Activated B cell treated with CpG ODN at 0.5 μM for 24 hours (primary cell): Measurements from ENCODE around the gene FSTL4. TPM values are rescaled to one million over a fixed set of nuclear protein-coding genes. Genes with fewer than 3 reads are reported as not detected.

Experiments
- ATAC-seq: fragments of 200-7000 bp; cut with Tn5 transposase; one replicate; pipeline ENCODE4 v1.10.0; 2021; ENCODE audit warnings: low read depth, mild to moderate bottlenecking, moderate library complexity
- CTCF ChIA-PET: fragments of 350-600 bp; sonication (Branson Sonifier 250); formaldehyde crosslinking; loops from one replicate; lab custom pipeline; 2021; ENCODE audit warnings: antibody characterized with exemption; lab: Charles Lee
- POLR2A ChIA-PET: fragments of 350-600 bp; sonication (Branson Sonifier 250); formaldehyde crosslinking; loops from one replicate; lab custom pipeline; 2021; ENCODE audit warnings: antibody characterized with exemption; lab: Charles Lee
- DNase-seq: peaks from one replicate; pipeline ENCODE4 v3.0.0; 2022
- H3K27ac Mint-ChIP-seq: one replicate; pipeline ENCODE4 v1.8.0; 2020; ENCODE audit warnings: mixed read lengths
- H3K27me3 Mint-ChIP-seq: one replicate; pipeline ENCODE4 v1.8.0; 2021; ENCODE audit warnings: mixed read lengths
- H3K36me3 Mint-ChIP-seq: one replicate; pipeline ENCODE4 v1.8.0; 2021; ENCODE audit warnings: low read depth, mixed read lengths
- H3K4me1 Mint-ChIP-seq: one replicate; pipeline ENCODE4 v1.8.0; 2021; ENCODE audit warnings: mixed read lengths
- H3K4me3 Mint-ChIP-seq: one replicate; pipeline ENCODE4 v1.8.0; 2020; ENCODE audit warnings: mild to moderate bottlenecking, mixed read lengths
- H3K9me3 Mint-ChIP-seq: one replicate; pipeline ENCODE4 v1.8.0; 2020; ENCODE audit warnings: mixed read lengths
- CTCF ChIP-seq: fragments of 200-600 bp; IDR thresholded peaks from one replicate; pipeline ENCODE4 v1.8.0; 2022; ENCODE audit warnings: antibody characterized with exemption, mild to moderate bottlenecking
- intact Hi-C: fragments of 100-400 bp; cut with micrococcal nuclease; formaldehyde crosslinking; loops from one replicate; pipeline ENCODE4 v1.15.1; 2024
- total RNA-seq: library from RNA; stranded (reverse); gene quantifications from 2 replicates; pipeline ENCODE4 v1.2.3, GENCODE V29; 2022

Gene FSTL4
- total RNA-seq, 1 donor from 2014 or later = 1.7 TPM

GRCh38 chr5:133441166-133441815, 171.1 kb downstream of the FSTL4 start:
- no peaks in the 10 kb centered on the region for H3K9me3 Mint-ChIP-seq
- DNase-seq (no peak), ATAC-seq (no peak)
- no peaks in the 10 kb centered on the region for H3K36me3 Mint-ChIP-seq
- H3K27me3 Mint-ChIP-seq = peaks cover 13% of the 10 kb centered on the region
- intact Hi-C loops = no loop called here
- no peak overlapping the region for H3K4me3 Mint-ChIP-seq
- ChIA-PET POLR2A (no interaction called here), CTCF (interaction anchor here (0.8 kb wide), 1 partner anchor 17 kb away, joined by 3 read pairs; no protein-coding TSS in a partner anchor)
- no peak overlapping the region for H3K27ac Mint-ChIP-seq
- no peaks in the 10 kb centered on the region for H3K4me1 Mint-ChIP-seq
- TF ChIP-seq CTCF = no peak

DNA sequence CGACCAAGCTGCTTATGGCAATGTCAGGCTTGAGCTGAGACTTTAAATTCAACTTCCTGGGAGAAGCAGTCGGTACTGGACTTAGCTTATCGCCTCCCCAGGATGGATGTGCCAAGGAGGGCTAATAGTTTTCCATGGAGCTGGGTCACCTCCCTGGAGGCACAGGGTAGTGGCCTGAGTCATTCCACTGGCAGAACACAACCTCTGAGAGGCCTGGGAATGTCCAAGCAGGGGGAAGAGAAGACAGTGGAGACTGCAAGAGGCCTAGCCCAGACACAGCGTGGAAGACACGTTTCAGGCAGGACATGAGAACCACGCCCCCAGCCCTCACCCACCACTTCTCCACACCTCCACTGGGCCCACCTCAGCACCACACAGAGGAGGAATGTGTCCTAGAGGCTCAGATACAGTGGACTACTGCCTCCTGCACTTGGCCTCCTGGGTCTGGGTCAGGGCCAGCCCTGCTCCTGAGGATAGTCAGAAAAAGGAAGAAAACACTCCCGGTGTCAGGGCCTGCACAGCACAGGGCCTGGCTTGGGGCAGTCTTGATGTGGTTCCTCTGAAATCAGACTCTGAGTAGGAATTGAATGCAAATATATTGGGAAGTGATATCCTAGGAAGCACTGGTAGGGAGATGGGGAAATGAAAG, 171.8 kb downstream of the FSTL4 start:
- Mint-ChIP-seq H3K27ac (no peak overlapping the region), H3K27me3 (peaks cover 13% of the 10 kb centered on the region), H3K4me3 (no peak overlapping the region), H3K9me3 (no peaks in the 10 kb centered on the region), H3K36me3 (no peaks in the 10 kb centered on the region), H3K4me1 (peaks cover 3% of the 10 kb centered on the region)
- ATAC-seq (no peak), DNase-seq (no peak)
- TF ChIP-seq CTCF = no peak
- POLR2A ChIA-PET = no interaction called here
- CTCF ChIA-PET = interaction anchor here (2.0 kb wide), 1 partner anchor 17 kb away, joined by 7 read pairs; no protein-coding TSS in a partner anchor
- intact Hi-C loops = no loop called here

GRCh38 chr5:133439859-133440258, 172.5 kb downstream of the FSTL4 start:
- no peak for DNase-seq
- no peaks in the 10 kb centered on the region for H3K36me3 Mint-ChIP-seq
- intact Hi-C loops = no loop called here

GRCh38 chr5:133438487-133438886, 173.9 kb downstream of the FSTL4 start:
- ChIA-PET POLR2A (no interaction called here), CTCF (no interaction called here)
- H3K27ac Mint-ChIP-seq = no peak overlapping the region
- intact Hi-C loops = no loop called here
- no peak overlapping the region for H3K4me3 Mint-ChIP-seq
- no peaks in the 10 kb centered on the region for H3K9me3 Mint-ChIP-seq
- H3K27me3 Mint-ChIP-seq = peaks cover 13% of the 10 kb centered on the region
- no peak for TF ChIP-seq CTCF
- peaks cover 12% of the 10 kb centered on the region for H3K4me1 Mint-ChIP-seq
- no peak for DNase-seq
- no peak for ATAC-seq
- H3K36me3 Mint-ChIP-seq = no peaks in the 10 kb centered on the region

More at GRCh38 chr5:133439859-133440258, 172.5 kb downstream of the FSTL4 start:
- Mint-ChIP-seq H3K27ac (no peak overlapping the region), H3K27me3 (peaks cover 13% of the 10 kb centered on the region), H3K4me1 (peaks cover 10% of the 10 kb centered on the region), H3K4me3 (no peak overlapping the region), H3K9me3 (no peaks in the 10 kb centered on the region)
- no peak for TF ChIP-seq CTCF
- ATAC-seq = no peak
- CTCF ChIA-PET = interaction anchor here (1.0 to 2.0 kb wide), 2 partner anchors 15 to 16 kb away, joined by 3 to 7 read pairs; no protein-coding TSS in a partner anchor
- POLR2A ChIA-PET = no interaction called here

DNA sequence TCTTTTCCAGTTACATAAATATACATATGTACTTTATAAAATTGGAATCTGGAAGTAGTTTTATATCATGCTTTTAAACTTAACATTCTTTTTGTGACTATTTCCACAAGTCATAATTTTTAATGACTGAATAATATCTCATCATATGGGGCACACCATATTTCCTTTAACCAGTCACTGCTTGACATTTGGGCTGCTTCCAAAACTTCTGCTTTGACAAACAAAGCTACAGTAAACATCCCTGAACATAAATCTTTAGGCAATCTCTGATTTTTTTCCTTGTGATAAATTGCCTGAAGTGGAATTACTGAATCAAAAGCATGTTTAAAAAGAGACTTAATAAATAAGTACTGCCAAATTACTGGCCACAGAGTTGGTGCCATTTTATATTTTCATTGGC, 178.0 kb downstream of the FSTL4 start:
- TF ChIP-seq CTCF = no peak
- ChIA-PET POLR2A (no interaction called here), CTCF (interaction anchor here (1.0 kb wide), 1 partner anchor 26 kb away, joined by 3 read pairs; no protein-coding TSS in a partner anchor)
- peaks cover 12% of the 10 kb centered on the region for H3K4me1 Mint-ChIP-seq
- intact Hi-C loops = no loop called here
- no peak for ATAC-seq
- DNase-seq = no peak
- no peaks in the 10 kb centered on the region for H3K9me3 Mint-ChIP-seq
- peaks cover 8% of the 10 kb centered on the region for H3K27me3 Mint-ChIP-seq
- H3K27ac Mint-ChIP-seq = no peak overlapping the region
- no peaks in the 10 kb centered on the region for H3K36me3 Mint-ChIP-seq
- H3K4me3 Mint-ChIP-seq = no peak overlapping the region
